PFSK-1 (cell line): ENCODE results near the gene TMX1.

Experiments
- POLR2AphosphoS5 ChIP-seq: IDR thresholded peaks from 2 replicates; pipeline ENCODE4 v1.6.1; 2012; ENCODE audit warnings: low read depth, mild to moderate bottlenecking, control low read depth, low read length, moderate library complexity
- TF ChIP-seq, protein P1 (sequence below), 2 experiments: IDR thresholded peaks; 2 replicates each; pipeline versions ENCODE4 v1.6.1 to v1.8.0; 2011 to 2012; ENCODE audit warnings: low read depth in 2 of 2, low read length in 2 of 2, control low read depth in 1 of 2, inconsistent platforms in 1 of 2, mild to moderate bottlenecking in 1 of 2, moderate library complexity in 1 of 2; ENCODE audit not compliant: insufficient read depth in 1 of 2

DNA sequence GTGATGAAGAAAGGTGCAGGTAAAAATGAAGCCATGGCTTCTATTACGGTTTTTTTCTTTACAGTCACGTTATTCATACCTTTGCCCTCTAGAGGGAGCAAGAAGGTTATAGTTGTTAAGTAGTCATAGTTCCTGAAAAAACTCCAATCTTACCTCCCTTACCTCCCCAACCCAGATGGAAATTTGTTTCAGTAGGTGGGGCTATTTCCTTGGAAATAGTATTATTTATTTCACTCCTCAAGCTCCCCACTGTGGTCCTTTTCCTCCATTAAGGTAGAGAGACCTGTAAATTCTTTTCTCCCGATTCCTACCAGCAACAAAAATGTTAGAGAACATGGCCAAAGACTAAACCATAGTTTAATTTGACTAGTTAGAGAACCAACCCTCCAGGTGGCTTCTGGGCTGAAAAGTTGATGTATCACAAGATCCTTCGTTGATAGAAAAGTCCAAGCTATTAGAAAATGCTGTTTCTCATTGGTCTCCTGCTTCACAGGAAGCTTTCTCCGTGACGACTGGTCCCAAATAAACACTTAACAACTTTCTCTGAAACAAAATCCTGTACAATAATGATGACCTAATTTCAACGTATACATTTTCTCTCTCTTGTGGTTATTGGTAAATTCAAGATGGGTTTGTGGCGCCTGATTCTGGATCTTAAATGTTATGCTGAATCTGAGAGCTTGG lies 43.5 kb downstream of the TMX1 start:
- TF ChIP-seq, protein P1, sequence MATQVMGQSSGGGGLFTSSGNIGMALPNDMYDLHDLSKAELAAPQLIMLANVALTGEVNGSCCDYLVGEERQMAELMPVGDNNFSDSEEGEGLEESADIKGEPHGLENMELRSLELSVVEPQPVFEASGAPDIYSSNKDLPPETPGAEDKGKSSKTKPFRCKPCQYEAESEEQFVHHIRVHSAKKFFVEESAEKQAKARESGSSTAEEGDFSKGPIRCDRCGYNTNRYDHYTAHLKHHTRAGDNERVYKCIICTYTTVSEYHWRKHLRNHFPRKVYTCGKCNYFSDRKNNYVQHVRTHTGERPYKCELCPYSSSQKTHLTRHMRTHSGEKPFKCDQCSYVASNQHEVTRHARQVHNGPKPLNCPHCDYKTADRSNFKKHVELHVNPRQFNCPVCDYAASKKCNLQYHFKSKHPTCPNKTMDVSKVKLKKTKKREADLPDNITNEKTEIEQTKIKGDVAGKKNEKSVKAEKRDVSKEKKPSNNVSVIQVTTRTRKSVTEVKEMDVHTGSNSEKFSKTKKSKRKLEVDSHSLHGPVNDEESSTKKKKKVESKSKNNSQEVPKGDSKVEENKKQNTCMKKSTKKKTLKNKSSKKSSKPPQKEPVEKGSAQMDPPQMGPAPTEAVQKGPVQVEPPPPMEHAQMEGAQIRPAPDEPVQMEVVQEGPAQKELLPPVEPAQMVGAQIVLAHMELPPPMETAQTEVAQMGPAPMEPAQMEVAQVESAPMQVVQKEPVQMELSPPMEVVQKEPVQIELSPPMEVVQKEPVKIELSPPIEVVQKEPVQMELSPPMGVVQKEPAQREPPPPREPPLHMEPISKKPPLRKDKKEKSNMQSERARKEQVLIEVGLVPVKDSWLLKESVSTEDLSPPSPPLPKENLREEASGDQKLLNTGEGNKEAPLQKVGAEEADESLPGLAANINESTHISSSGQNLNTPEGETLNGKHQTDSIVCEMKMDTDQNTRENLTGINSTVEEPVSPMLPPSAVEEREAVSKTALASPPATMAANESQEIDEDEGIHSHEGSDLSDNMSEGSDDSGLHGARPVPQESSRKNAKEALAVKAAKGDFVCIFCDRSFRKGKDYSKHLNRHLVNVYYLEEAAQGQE (IDR thresholded peaks at IDR 0.05; ENCODE audit: insufficient read depth in 1 of 2, low read depth in 2 of 2, low read length in 2 of 2), result no peak
- TF ChIP-seq POLR2AphosphoS5, result no peak
